GM15510 (cell line): ENCODE data around the gene THAP3.

Experiments
- POLR2A ChIP-seq: IDR thresholded peaks from 3 replicates; pipeline ENCODE4 v1.6.1; 2011; ENCODE audit warnings: borderline replicate concordance; ENCODE audit not compliant: insufficient read length; ENCODE audit errors: extremely low read depth

Gene THAP3

DNA sequence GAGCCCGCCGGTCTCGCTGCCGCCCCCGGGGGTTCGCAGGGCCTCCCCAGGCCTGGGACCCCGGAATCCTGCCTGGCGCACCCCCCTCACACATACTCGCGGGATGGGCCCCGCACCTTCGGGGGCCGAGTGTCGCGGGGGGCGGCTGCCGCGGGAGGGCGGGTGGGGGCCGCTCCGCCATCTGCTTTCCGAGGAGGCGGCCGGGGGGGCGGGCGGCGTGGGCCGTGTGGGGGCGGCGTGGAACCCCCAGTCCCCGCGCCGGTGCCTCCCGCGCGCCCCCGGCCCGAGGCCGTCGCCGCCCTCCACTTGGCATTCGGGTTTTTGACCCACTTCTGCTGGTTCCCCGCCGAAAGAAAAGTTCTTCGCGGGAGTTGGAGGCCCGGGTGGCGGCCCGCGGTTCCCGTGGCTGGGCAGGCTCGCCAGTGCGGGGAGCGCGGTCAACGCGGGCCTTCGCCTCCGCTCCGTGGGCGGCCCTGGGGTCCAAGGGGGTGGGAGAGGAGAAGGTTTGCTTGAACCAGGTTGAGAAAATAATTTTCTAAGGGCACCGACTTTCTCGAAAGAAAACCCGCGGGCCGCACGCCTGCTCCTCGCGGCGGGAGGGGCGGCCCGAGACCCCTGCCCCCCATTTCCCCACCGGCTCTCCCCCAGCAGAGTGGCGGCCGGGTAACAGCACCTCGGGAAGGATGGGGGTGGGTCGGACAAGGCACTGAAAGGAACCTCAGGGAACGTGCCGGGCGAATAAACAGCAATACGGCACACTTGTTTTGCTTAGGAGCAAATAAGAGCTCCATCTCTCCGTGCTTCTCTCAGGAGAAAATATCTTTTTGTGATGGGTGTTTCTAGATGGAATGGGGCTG lies 9.5 kb upstream of the THAP3 start:
- TF ChIP-seq POLR2A, result no peak

DNA sequence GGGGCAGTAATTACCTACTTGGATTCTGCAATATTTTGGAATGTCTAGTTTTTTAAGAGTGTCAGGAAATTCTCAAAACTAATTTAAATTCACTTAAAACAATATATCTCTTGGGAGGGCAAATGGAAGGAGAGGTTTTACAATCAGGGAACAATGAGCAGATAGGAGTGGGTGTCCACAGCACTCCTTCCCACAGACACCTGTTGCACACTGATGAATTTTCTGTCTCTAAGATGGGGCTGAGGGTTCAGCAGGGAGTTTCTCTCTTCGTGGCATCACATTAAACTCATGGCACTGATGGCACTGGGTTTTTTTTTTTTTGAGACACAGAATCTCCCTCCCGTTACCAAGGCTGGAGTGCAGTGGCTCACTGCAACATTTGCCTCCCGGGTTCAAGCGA lies 5.6 kb upstream of the THAP3 start:
- TF ChIP-seq POLR2A, result no peak

- TF ChIP-seq POLR2A, result no peak
Measured at GRCh38 chr1:6621429-6622391, 3.0 kb upstream of the THAP3 start.

GRCh38 chr1:6622396-6623152 lies 2.1 kb upstream of the THAP3 start:
- TF ChIP-seq POLR2A, result no peak

DNA sequence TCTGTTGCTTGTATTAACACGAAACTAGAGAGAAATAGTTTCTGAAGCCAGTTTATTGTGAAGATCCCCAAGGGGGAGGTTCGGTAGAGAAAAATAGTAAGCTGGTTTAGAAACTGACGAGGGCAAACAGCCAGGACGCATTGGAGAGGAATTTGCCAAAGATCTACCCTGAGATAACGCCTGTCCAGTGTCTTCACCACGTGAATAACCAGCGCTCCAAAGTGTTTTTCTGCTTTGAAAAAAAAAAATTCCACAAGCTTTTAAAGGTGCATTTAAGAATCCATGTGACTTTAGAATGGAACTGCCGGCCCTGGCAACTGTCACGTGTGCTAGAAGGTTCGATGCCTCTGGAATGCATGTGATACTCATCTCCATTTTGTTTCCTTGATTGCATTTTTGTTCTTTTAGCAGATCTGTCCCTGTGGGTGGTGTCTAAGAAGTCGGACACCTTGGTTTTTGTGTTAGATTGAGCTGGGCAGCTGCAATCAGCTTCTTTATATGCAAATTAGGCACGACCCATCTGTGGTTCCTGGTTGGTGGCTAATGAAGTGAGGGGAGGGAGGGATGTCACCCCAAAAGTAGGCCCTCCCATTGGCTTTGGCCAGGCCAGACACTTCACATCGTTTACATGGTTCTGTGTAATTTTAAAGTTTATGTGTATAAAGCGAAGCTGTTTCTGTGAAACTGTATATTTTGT lies 1.3 kb upstream of the THAP3 start:
- TF ChIP-seq POLR2A, result no peak

DNA sequence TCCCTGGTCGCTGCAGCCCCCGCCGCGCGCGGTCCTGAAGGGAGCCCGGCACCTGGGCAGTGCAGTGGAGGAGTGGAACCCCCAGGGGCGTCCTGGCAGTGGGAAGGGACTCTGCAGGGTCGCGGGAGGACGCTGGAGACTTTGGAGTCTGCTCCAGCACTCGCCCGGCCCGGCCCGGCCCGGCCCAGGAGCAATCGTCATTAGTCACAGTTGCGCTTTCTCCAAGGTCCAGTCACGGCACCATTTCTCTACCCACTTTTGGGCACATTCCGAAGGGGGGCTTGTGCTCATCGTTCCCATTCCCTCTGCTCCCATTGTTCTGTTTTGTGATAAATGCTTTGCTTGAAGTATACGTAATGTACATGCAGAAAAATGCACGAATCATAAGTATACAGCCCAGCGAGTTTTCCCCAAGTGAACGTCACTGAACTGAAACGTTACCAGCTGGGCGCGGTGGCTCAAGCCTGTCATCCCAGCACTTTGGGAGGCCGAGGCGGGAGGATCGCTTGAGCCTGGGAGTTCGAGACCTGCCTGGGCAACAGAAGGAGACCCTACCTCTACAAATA lies 999 bp downstream of the THAP3 start:
- no peak for TF ChIP-seq POLR2A

DNA sequence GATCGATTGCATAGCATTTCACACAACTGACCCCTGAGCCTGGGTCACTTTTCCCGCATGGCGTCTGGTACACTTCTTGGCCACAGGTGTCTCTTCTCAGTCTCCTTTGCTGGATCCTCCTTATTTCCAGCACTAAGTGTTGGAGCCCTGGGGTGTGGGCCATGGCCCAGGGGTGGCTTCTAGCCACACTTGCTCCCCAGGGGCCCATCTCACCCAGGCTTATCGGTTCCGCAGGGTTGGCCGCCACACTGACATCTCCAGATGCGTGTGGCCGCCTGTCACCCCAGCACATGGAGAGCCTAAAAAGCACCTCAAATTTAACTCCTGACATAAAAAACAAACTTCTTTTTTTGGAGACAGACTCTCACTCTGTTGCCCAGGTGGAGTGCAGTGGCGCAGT lies 2.4 kb downstream of the THAP3 start:
- TF ChIP-seq POLR2A, result no peak

- TF ChIP-seq POLR2A, result no peak
Measured at GRCh38 chr1:6627841-6628545, 3.3 kb downstream of the THAP3 start.

GRCh38 chr1:6628971-6629479 lies 4.4 kb downstream of the THAP3 start:
- TF ChIP-seq POLR2A, result no peak

GRCh38 chr1:6630027-6630426 lies 5.4 kb downstream of the THAP3 start:
- TF ChIP-seq POLR2A, result no peak

DNA sequence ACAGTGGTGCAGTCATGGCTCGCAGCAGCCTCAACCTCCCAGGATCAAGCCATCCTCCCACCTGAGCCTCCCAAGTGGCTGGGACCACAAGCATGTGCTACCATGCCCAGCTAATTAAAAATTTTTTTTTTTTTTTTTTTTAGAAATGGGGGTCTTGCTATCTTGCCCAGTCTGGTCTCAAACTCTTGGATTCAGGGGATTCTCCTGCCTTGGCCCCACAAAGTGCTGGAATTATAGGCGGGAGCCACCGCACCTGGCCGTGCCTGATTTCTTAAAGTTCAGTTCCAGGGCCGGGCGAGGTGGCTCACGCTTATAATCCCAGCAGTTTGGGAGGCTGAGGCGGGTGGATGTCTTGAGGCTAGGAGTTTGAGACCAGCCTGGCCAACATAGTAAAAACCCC lies 6.4 kb downstream of the THAP3 start:
- no peak for TF ChIP-seq POLR2A

GRCh38 chr1:6632588-6633514 lies 8.2 kb downstream of the THAP3 start:
- no peak for TF ChIP-seq POLR2A
